K562 (cell line): ENCODE data around the gene ACTRT2. TPM values are rescaled to one million over a fixed set of nuclear protein-coding genes. Genes with fewer than 3 reads are reported as not detected.

Source experiments
- ATAC-seq: fragments of 200-7000 bp; cut with Tn5 transposase; 3 replicates; pipeline ENCODE4 v1.9.1; 2020; ENCODE audit warnings: moderate library complexity
- BruUV-seq: library from RNA; stranded (reverse); fragments of 400-500 nt; replicated peaks from 2 replicates; lab custom pipeline; 2021; lab: Mats Ljungman, UMichigan
- CTCF ChIA-PET: fragments of 300-600 bp; formaldehyde crosslinking; extraction: SDS; loops from one replicate; lab custom pipeline; 2021; ENCODE audit warnings: low intra/inter-chr PET ratio; lab: Yijun Ruan, JAX
- POLR2A ChIA-PET: fragments of 300-600, 350-650 bp; sonication (Branson Sonifier 250); formaldehyde crosslinking; extraction: SDS; loops from one replicate; lab custom pipeline; 2021; ENCODE audit warnings: antibody characterized with exemption, inconsistent platforms; lab: Yijun Ruan, JAX
- DNase-seq, 4 experiments: peaks; one replicate each; pipeline versions ENCODE4 v3.0.0 to v3.0.0-alpha.2; 2011 to 2018; ENCODE audit warnings: low spot score in 3 of 4, mixed read lengths in 3 of 4; ENCODE audit errors: extremely low read depth in 1 of 4
- FAIRE-seq: peaks from 2 replicates; lab custom pipeline; 2011; peaks lifted over from hg19 to GRCh38; lab: Jason Lieb, UNC
- H2AFZ ChIP-seq: 2 replicates; pipeline ENCODE4 v1.6.0; 2011; ENCODE audit warnings: low read depth, low read length, control low read depth, inconsistent platforms
- H3K27ac ChIP-seq: fragments of 200-600 bp; 3 replicates; pipeline ENCODE4 v1.8.0; 2011; ENCODE audit warnings: low read depth, mild to moderate bottlenecking, control low read depth, inconsistent platforms, low read length, moderate library complexity, mixed read lengths; ENCODE audit errors: extremely low read depth
- H3K27me3 ChIP-seq, 2 experiments: fragments of 300-600 bp in 1 of 2; 2 replicates in 1 of 2; 3 replicates in 1 of 2; pipeline versions ENCODE4 v1.6.0 to v1.8.0; 2011; ENCODE audit warnings: inconsistent platforms in 2 of 2, low read length in 2 of 2, mild to moderate bottlenecking in 1 of 2, mixed read lengths in 1 of 2, moderate library complexity in 1 of 2; ENCODE audit not compliant: control insufficient read depth in 2 of 2, insufficient read depth in 2 of 2
- H3K36me3 ChIP-seq: fragments of 300-600 bp; 3 replicates; pipeline ENCODE4 v1.8.0; 2011; ENCODE audit warnings: mild to moderate bottlenecking, low read length, inconsistent platforms; ENCODE audit not compliant: control insufficient read depth, insufficient read depth
- H3K4me1 ChIP-seq, 2 experiments: fragments of 200-600 bp in 1 of 2; replicated peaks in 1 of 2; 2 replicates in 1 of 2; 3 replicates in 1 of 2; pipeline versions ENCODE4 v1.5.1 to v1.8.0; 2011; ENCODE audit warnings: inconsistent platforms in 2 of 2, low read length in 2 of 2, mild to moderate bottlenecking in 1 of 2, mixed read lengths in 1 of 2, moderate library complexity in 1 of 2; ENCODE audit not compliant: control insufficient read depth in 2 of 2, insufficient read depth in 2 of 2
- H3K4me2 ChIP-seq: 2 replicates; pipeline ENCODE4 v1.6.1; 2011; ENCODE audit warnings: low read length, control low read depth, inconsistent platforms, mixed read lengths; ENCODE audit not compliant: insufficient read depth
- H3K4me3 ChIP-seq: fragments of 200-600 bp; sonication (generic), shearing (Covaris generic); 2 replicates; pipeline ENCODE4 v1.5.1; 2016; ENCODE audit warnings: control low read depth, inconsistent platforms
- H3K79me2 ChIP-seq: fragments of 200-600 bp; 3 replicates; pipeline ENCODE4 v1.8.0; 2011; ENCODE audit warnings: low read length, inconsistent platforms; ENCODE audit not compliant: control insufficient read depth, insufficient read depth
- H3K9ac ChIP-seq, 2 experiments: 2 replicates each; pipeline versions ENCODE4 v1.6.0 to v1.6.1; 2011; ENCODE audit warnings: low read depth in 2 of 2, low read length in 2 of 2, control low read depth in 1 of 2, inconsistent platforms in 1 of 2, mild to moderate bottlenecking in 1 of 2, mixed read lengths in 1 of 2; ENCODE audit not compliant: insufficient read depth in 1 of 2
- H3K9me1 ChIP-seq: one replicate; pipeline ENCODE4 v1.6.0; 2011; ENCODE audit warnings: inconsistent platforms, mild to moderate bottlenecking, low read length, moderate library complexity; ENCODE audit not compliant: control insufficient read depth, insufficient read depth
- H3K9me3 ChIP-seq: replicated peaks from 2 replicates; pipeline ENCODE4 v1.5.1; 2011; ENCODE audit warnings: low read depth, low read length, inconsistent platforms; ENCODE audit not compliant: control insufficient read depth, insufficient read depth
- H4K20me1 ChIP-seq: replicated peaks from 2 replicates; pipeline ENCODE4 v1.6.1; 2011; ENCODE audit warnings: low read length, inconsistent platforms, mixed read lengths; ENCODE audit not compliant: control insufficient read depth, insufficient read depth
- CEBPZ ChIP-seq: fragments of 150-350 bp; IDR thresholded peaks from 2 replicates; pipeline ENCODE4 v1.6.1; 2014; ENCODE audit warnings: low read depth, mild to moderate bottlenecking, low read length, borderline replicate concordance
- E2F1 ChIP-seq: sonication (generic); formaldehyde crosslinking; IDR thresholded peaks from 2 replicates; pipeline ENCODE4 v1.8.1; 2023; ENCODE audit warnings: mild to moderate bottlenecking, missing genetic modification reagents, moderate library complexity
- HMGN3 ChIP-seq: IDR thresholded peaks from 2 replicates; pipeline ENCODE4 v1.6.1; 2011; ENCODE audit warnings: borderline replicate concordance, low read depth, mild to moderate bottlenecking, mixed read lengths, low read length; ENCODE audit not compliant: insufficient read length; ENCODE audit errors: extremely low read depth
- KLF6 ChIP-seq: fragments of 250-450 bp; sonication (Bioruptor Pico); IDR thresholded peaks from 2 replicates; pipeline ENCODE4 v1.4.0; 2020; ENCODE audit warnings: mild to moderate bottlenecking, moderate library complexity, borderline replicate concordance
- NFXL1 ChIP-seq: fragments of 450-650 bp; formaldehyde crosslinking; IDR thresholded peaks from 2 replicates; pipeline ENCODE4 v1.4.0; 2021; ENCODE audit warnings: mild to moderate bottlenecking
- RBM39 ChIP-seq: fragments of 200-400 bp; formaldehyde crosslinking; optimal IDR thresholded peaks from 2 replicates; pipeline ENCODE3; 2018; ENCODE audit warnings: low read depth, low read length
- RHOXF2B ChIP-seq: fragments of 250-450 bp; sonication (Bioruptor Pico); conservative IDR thresholded peaks from 2 replicates; pipeline ENCODE4 v1.5.1; 2021
- SIN3A ChIP-seq, 2 experiments: fragments of 150-350 bp in 1 of 2; IDR thresholded peaks; 2 replicates each; pipeline ENCODE4 v1.6.1; 2011 to 2016; ENCODE audit warnings: borderline replicate concordance in 2 of 2, low read depth in 2 of 2, low read length in 2 of 2, mild to moderate bottlenecking in 2 of 2, moderate library complexity in 2 of 2; ENCODE audit not compliant: control insufficient read depth in 1 of 2
- SIX5 ChIP-seq, 2 experiments: IDR thresholded peaks; 2 replicates each; pipeline ENCODE4 v1.6.1; 2011; ENCODE audit warnings: low read length in 2 of 2, borderline replicate concordance in 1 of 2, low read depth in 1 of 2, mild to moderate bottlenecking in 1 of 2, moderate library complexity in 1 of 2; ENCODE audit not compliant: insufficient read depth in 1 of 2
- SPI1 ChIP-seq: IDR thresholded peaks from 2 replicates; pipeline ENCODE4 v1.6.1; 2011; ENCODE audit warnings: low read depth, low read length, control low read depth, borderline replicate concordance
- THRA ChIP-seq: fragments of 450-650 bp; IDR thresholded peaks from 2 replicates; pipeline ENCODE4 v1.6.1; 2017; ENCODE audit warnings: mild to moderate bottlenecking, moderate library complexity
- whole genome bisulfite sequencing: fragments of 100-300 bp; shearing (Covaris generic); methylation state at CpG from one replicate; pipeline ENCODE4 v1.1.6; 2016; ENCODE audit warnings: low coverage, mixed read lengths; ENCODE audit not compliant: insufficient coverage; ENCODE audit errors: missing lambda C conversion rate; 5-methylcytosine and 5-hydroxymethylcytosine counted together
- in situ Hi-C: fragments of 300-500 bp; cut with MboI; formaldehyde crosslinking; loops from 4 replicates; pipeline ENCODE4 v1.15.0; 2018; ENCODE audit warnings: inconsistent platforms, mixed read lengths
- intact Hi-C: fragments of 100-400 bp; cut with micrococcal nuclease; formaldehyde crosslinking; loops from 2 replicates; pipeline ENCODE4 v1.14.2; 2022
- polyA plus RNA-seq, 8 experiments: library from polyadenylated mRNA; depleted of rRNA in 4 of 8; stranded (reverse) in 5 of 8; unstranded in 3 of 8; fragments of >200 nt; fragmentation: Nextera tagmentation in 2 of 8; fragmentation: Illumina TruSeq in 1 of 8; extraction: Ambion mirVana in 2 of 8; extraction: Trizol in 1 of 8; gene quantifications; 2 replicates each; pipeline versions ENCODE4 v1.2.1 to v1.2.3, GENCODE V29; 2011 to 2014; ENCODE audit warnings: inconsistent platforms in 1 of 8, missing spikeins in 1 of 8
- total RNA-seq, 7 experiments: library from RNA; depleted of rRNA in 6 of 7; stranded (reverse); fragments of >200 nt in 6 of 7; fragmentation: Illumina TruSeq in 2 of 7; extraction: Trizol in 2 of 7; gene quantifications; 2 replicates each; pipeline versions ENCODE4 v1.2.1 to v1.2.3, GENCODE V29; 2011 to 2021; ENCODE audit warnings: low replicate concordance in 1 of 7
- TF ChIP-seq, protein P1 (sequence below): fragments of 450-650 bp; IDR thresholded peaks from 2 replicates; pipeline ENCODE4 v1.7.0; 2016; ENCODE audit warnings: borderline replicate concordance

ACTRT2 gene
- total and polyA plus RNA-seq, 9 of the 15 experiments (the other 6 are each of a cell fraction or from before 2014, with no cell fraction given), result not detected

DNA sequence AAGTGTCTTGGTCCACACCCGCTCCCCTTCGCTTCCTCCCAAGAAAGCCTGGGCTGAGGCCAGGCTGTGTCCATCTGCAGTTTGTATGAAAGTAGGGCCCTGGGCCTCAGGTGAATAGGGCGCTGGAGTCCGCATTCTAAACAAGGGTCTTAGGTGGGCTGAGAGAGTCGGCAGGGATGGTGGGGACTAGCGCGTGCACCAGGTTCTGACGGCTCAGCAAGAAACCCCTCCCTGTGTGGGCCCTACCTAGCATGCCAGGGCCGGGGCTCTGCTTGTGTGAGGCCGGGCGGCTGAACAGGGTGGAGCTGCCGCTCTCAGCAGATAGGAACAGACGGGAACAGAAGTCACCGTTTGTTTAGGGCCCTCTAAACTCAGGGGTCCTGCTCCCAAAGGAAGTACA, 1.7 kb downstream of the ACTRT2 start:
- Histone ChIP-seq H3K4me2 (no peak overlapping the region), H3K36me3 (no peaks in the 10 kb centered on the region), H3K79me2 (no peaks in the 10 kb centered on the region), H3K27ac (no peak overlapping the region), H3K4me3 (no peak overlapping the region), H4K20me1 (no peaks in the 10 kb centered on the region), H3K4me1 (0 out of 5 replicates have a peak, but pooled peaks cover 0 to 2% of the 10 kb centered on the region in 2 experiments), H3K9me1 (no peaks in the 10 kb centered on the region), H3K9me3 (no peaks in the 10 kb centered on the region), H2AFZ (no peak overlapping the region), H3K9ac (no peak overlapping the region), H3K27me3 (peaks cover 11 to 47% of the 10 kb centered on the region in 2 experiments; a peak in 3 of 5 replicates)
- ATAC-seq (no peak), DNase-seq (no peak), FAIRE-seq (no peak)
- ChIA-PET CTCF (no interaction called here), POLR2A (no interaction called here)
- in situ Hi-C loops (no loop called here), intact Hi-C loops (no loop called here)
- BruUV-seq, result no TSS peak
- under 1% methylated on average over 14 of the region's 14 CpGs for WGBS
- TF ChIP-seq RHOXF2B (CRISPR knock-in tag), result no peak
- no peak for TF ChIP-seq KLF6 (CRISPR knock-in tag)
- TF ChIP-seq SIX5 (IDR thresholded peaks at IDR 0.05; ENCODE audit: borderline replicate concordance in 1 of 2, insufficient read depth in 1 of 2, low read depth in 1 of 2, low read length in 2 of 2), result no peak
- TF ChIP-seq THRA, result no peak
- TF ChIP-seq RBM39, result no peak
- no peak for TF ChIP-seq CEBPZ
- no peak for TF ChIP-seq HMGN3
- TF ChIP-seq NFXL1 (CRISPR knock-in tag), result no peak
- no peak for TF ChIP-seq SIN3A (IDR thresholded peaks at IDR 0.05; ENCODE audit: borderline replicate concordance in 2 of 2, control insufficient read depth in 1 of 2, low read depth in 2 of 2, low read length in 2 of 2)
- TF ChIP-seq E2F1 (CRISPR knock-in tag), result no peak
- no peak for TF ChIP-seq SPI1
- TF ChIP-seq, protein P1, sequence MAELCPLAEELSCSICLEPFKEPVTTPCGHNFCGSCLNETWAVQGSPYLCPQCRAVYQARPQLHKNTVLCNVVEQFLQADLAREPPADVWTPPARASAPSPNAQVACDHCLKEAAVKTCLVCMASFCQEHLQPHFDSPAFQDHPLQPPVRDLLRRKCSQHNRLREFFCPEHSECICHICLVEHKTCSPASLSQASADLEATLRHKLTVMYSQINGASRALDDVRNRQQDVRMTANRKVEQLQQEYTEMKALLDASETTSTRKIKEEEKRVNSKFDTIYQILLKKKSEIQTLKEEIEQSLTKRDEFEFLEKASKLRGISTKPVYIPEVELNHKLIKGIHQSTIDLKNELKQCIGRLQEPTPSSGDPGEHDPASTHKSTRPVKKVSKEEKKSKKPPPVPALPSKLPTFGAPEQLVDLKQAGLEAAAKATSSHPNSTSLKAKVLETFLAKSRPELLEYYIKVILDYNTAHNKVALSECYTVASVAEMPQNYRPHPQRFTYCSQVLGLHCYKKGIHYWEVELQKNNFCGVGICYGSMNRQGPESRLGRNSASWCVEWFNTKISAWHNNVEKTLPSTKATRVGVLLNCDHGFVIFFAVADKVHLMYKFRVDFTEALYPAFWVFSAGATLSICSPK, result no peak
